H1 (cell line): ENCODE data around the gene CRABP2. TPM values are rescaled to one million over a fixed set of nuclear protein-coding genes. Genes with fewer than 3 reads are reported as not detected.
A peak's percentile ranks its signal among the peaks of the same experiment; 100 is the strongest.

ENCODE experiments used
- CTCF ChIA-PET: fragments of 300-600 bp; sonication (Branson Sonifier 250); formaldehyde crosslinking; loops from one replicate; lab custom pipeline; 2021; ENCODE audit not compliant: partially characterized antibody; lab: Charles Lee
- POLR2A ChIA-PET: fragments of 300-600 bp; sonication (Branson Sonifier 250); formaldehyde crosslinking; loops from one replicate; lab custom pipeline; 2021; ENCODE audit warnings: inconsistent platforms; ENCODE audit not compliant: partially characterized antibody; lab: Charles Lee
- DNase-seq, 2 experiments: peaks; one replicate each; pipeline versions ENCODE4 v3.0.0 to v3.0.0-alpha.2; 2010 to 2022; ENCODE audit warnings: low spot score in 2 of 2, low read depth in 1 of 2, mixed read lengths in 1 of 2
- FAIRE-seq: peaks from 2 replicates; lab custom pipeline; 2011; peaks lifted over from hg19 to GRCh38; lab: Jason Lieb, UNC
- H2AFZ ChIP-seq: 2 replicates; pipeline ENCODE4 v1.8.1; 2012; ENCODE audit warnings: low read length, inconsistent platforms
- H2AK5ac ChIP-seq: 2 replicates; pipeline ENCODE4 v1.6.1; 2013; ENCODE audit warnings: low read depth, low read length
- H2BK120ac ChIP-seq: replicated peaks from 2 replicates; pipeline ENCODE3; 2013; ENCODE audit warnings: low read depth, low read length, inconsistent platforms
- H2BK12ac ChIP-seq: 2 replicates; pipeline ENCODE4 v1.6.1; 2013; ENCODE audit warnings: low read depth, low read length
- H2BK15ac ChIP-seq: 2 replicates; pipeline ENCODE4 v1.6.1; 2013; ENCODE audit warnings: low read length
- H2BK20ac ChIP-seq: 2 replicates; pipeline ENCODE4 v1.6.1; 2013; ENCODE audit warnings: low read length
- H2BK5ac ChIP-seq: 2 replicates; pipeline ENCODE4 v1.6.1; 2013; ENCODE audit warnings: low read depth, low read length
- H3K14ac ChIP-seq: 2 replicates; pipeline ENCODE4 v1.6.1; 2013; ENCODE audit warnings: inconsistent platforms; ENCODE audit not compliant: insufficient read length
- H3K18ac ChIP-seq: 2 replicates; pipeline ENCODE4 v1.6.1; 2013; ENCODE audit warnings: low read length; ENCODE audit errors: extremely low read depth
- H3K23ac ChIP-seq: 2 replicates; pipeline ENCODE4 v1.6.1; 2013; ENCODE audit warnings: inconsistent platforms; ENCODE audit not compliant: insufficient read length
- H3K23me2 ChIP-seq: 2 replicates; pipeline ENCODE4 v1.6.1; 2013; ENCODE audit warnings: low read depth, low read length
- H3K27ac ChIP-seq: 2 replicates; pipeline ENCODE4 v1.6.1; 2011; ENCODE audit warnings: low read depth, low read length, inconsistent platforms
- H3K27me3 ChIP-seq, 4 experiments: replicated peaks in 1 of 4; 1 replicate in 1 of 4; 2 replicates in 3 of 4; pipeline versions ENCODE4 v1.6.1 to v1.8.1; 2011 to 2013; ENCODE audit warnings: low read length in 3 of 4, mild to moderate bottlenecking in 3 of 4, inconsistent platforms in 2 of 4, mixed read lengths in 2 of 4, moderate library complexity in 1 of 4; ENCODE audit not compliant: control insufficient read depth in 3 of 4, insufficient read depth in 3 of 4; ENCODE audit errors: extremely low read depth in 1 of 4
- H3K36me3 ChIP-seq, 4 experiments: 2 replicates each; pipeline versions ENCODE4 v1.6.1 to v1.8.1; 2011 to 2013; ENCODE audit warnings: mild to moderate bottlenecking in 4 of 4, low read length in 3 of 4, moderate library complexity in 2 of 4, control low read depth in 1 of 4, inconsistent platforms in 1 of 4; ENCODE audit not compliant: insufficient read depth in 4 of 4, control insufficient read depth in 2 of 4
- H3K4ac ChIP-seq: replicated peaks from 2 replicates; pipeline ENCODE3; 2013; ENCODE audit warnings: low read length, low read depth, mixed read lengths, inconsistent platforms; ENCODE audit not compliant: insufficient read length
- H3K4me1 ChIP-seq, 4 experiments: replicated peaks in 1 of 4; 1 replicate in 1 of 4; 2 replicates in 3 of 4; pipeline versions ENCODE4 v1.6.1 to v1.8.1; 2011 to 2013; ENCODE audit warnings: low read length in 3 of 4, inconsistent platforms in 2 of 4, mixed read lengths in 1 of 4; ENCODE audit not compliant: insufficient read depth in 4 of 4, control insufficient read depth in 3 of 4
- H3K4me2 ChIP-seq, 2 experiments: 2 replicates each; pipeline versions ENCODE4 v1.6.1 to v1.8.1; 2011 to 2013; ENCODE audit warnings: low read depth in 2 of 2, low read length in 2 of 2, control low read depth in 1 of 2, inconsistent platforms in 1 of 2, mild to moderate bottlenecking in 1 of 2; ENCODE audit not compliant: insufficient read depth in 1 of 2
- H3K4me3 ChIP-seq, 4 experiments: fragments of 200-600, 300-600 bp in 1 of 4; sonication (generic), shearing (Covaris generic), sonication (Bioruptor Twin) in 1 of 4; 2 replicates each; pipeline versions ENCODE4 v1.5.1 to v1.8.1; 2011 to 2016; ENCODE audit warnings: low read length in 4 of 4, low read depth in 3 of 4, control low read depth in 2 of 4, inconsistent platforms in 2 of 4, mild to moderate bottlenecking in 2 of 4, mixed read lengths in 1 of 4, moderate library complexity in 1 of 4; ENCODE audit not compliant: insufficient read depth in 2 of 4; ENCODE audit errors: extremely low read depth in 1 of 4
- H3K56ac ChIP-seq: replicated peaks from 2 replicates; pipeline ENCODE3; 2013; ENCODE audit warnings: low read depth, mild to moderate bottlenecking, mixed read lengths, low read length, inconsistent platforms; ENCODE audit not compliant: insufficient read length
- H3K79me1 ChIP-seq: 2 replicates; pipeline ENCODE4 v1.6.1; 2013; ENCODE audit warnings: low read depth, low read length, control low read depth
- H3K79me2 ChIP-seq, 2 experiments: 2 replicates each; pipeline versions ENCODE4 v1.6.1 to v1.8.1; 2012 to 2013; ENCODE audit warnings: low read length in 2 of 2, mild to moderate bottlenecking in 2 of 2, inconsistent platforms in 1 of 2; ENCODE audit not compliant: insufficient read depth in 2 of 2, control insufficient read depth in 1 of 2
- H3K9ac ChIP-seq, 4 experiments: replicated peaks in 1 of 4; 1 replicate in 1 of 4; 2 replicates in 3 of 4; pipeline versions ENCODE4 v1.6.1 to v1.8.1; 2011 to 2013; ENCODE audit warnings: low read depth in 3 of 4, low read length in 3 of 4, control low read depth in 2 of 4, mild to moderate bottlenecking in 2 of 4, moderate library complexity in 2 of 4, inconsistent platforms in 1 of 4; ENCODE audit errors: extremely low read depth in 1 of 4
- H3K9me3 ChIP-seq, 2 experiments: 2 replicates each; pipeline versions ENCODE4 v1.6.1 to v1.8.1; 2012 to 2013; ENCODE audit warnings: mild to moderate bottlenecking in 2 of 2, moderate library complexity in 2 of 2, control low read depth in 1 of 2, inconsistent platforms in 1 of 2, low read depth in 1 of 2, low read length in 1 of 2, mixed read lengths in 1 of 2; ENCODE audit not compliant: insufficient read depth in 2 of 2
- H4K20me1 ChIP-seq, 2 experiments: replicated peaks in 1 of 2; 2 replicates each; pipeline versions ENCODE3 to v1.8.1; 2011 to 2013; ENCODE audit warnings: inconsistent platforms in 2 of 2, low read length in 2 of 2, mild to moderate bottlenecking in 1 of 2; ENCODE audit not compliant: insufficient read depth in 2 of 2, control insufficient read depth in 1 of 2
- H4K5ac ChIP-seq: 2 replicates; pipeline ENCODE4 v1.6.1; 2013; ENCODE audit warnings: low read length, low read depth, mixed read lengths, inconsistent platforms; ENCODE audit not compliant: insufficient read length
- H4K8ac ChIP-seq: 2 replicates; pipeline ENCODE4 v1.8.0; 2013; ENCODE audit warnings: mild to moderate bottlenecking, moderate library complexity, low read length, inconsistent platforms; ENCODE audit not compliant: insufficient read depth; ENCODE audit errors: extremely low read depth
- H4K91ac ChIP-seq: replicated peaks from 2 replicates; pipeline ENCODE3; 2013; ENCODE audit warnings: low read length, mixed read lengths, inconsistent platforms; ENCODE audit not compliant: insufficient read length
- BRCA1 ChIP-seq: IDR thresholded peaks from 2 replicates; pipeline ENCODE4 v1.6.1; 2012; ENCODE audit warnings: low read depth, low read length, improper control_type of control experiment
- CBX8 ChIP-seq: fragments of 300-800, 300-1000 bp; sonication (generic); IDR thresholded peaks from 2 replicates; pipeline ENCODE4 v1.7.1; 2016; ENCODE audit warnings: low read depth, low read length, borderline replicate concordance
- CEBPB ChIP-seq: IDR thresholded peaks from 2 replicates; pipeline ENCODE4 v1.6.1; 2012; ENCODE audit warnings: low read depth, low read length
- FOSL1 ChIP-seq: IDR thresholded peaks from 2 replicates; pipeline ENCODE4 v1.6.1; 2011; ENCODE audit warnings: mild to moderate bottlenecking, low read depth, low read length, moderate library complexity; ENCODE audit not compliant: insufficient read depth
- PHF8 ChIP-seq: fragments of 200-600 bp; sonication (generic); conservative IDR thresholded peaks from 2 replicates; pipeline ENCODE4 v1.7.1; 2012; ENCODE audit warnings: low read depth, mild to moderate bottlenecking, inconsistent platforms, low read length, moderate library complexity
- POLR2AphosphoS5 ChIP-seq: IDR thresholded peaks from 2 replicates; pipeline ENCODE4 v1.6.1; 2011; ENCODE audit warnings: low read depth, low read length
- RAD21 ChIP-seq, 2 experiments: IDR thresholded peaks in 1 of 2; conservative IDR thresholded peaks in 1 of 2; 2 replicates each; pipeline ENCODE4 v1.6.1; 2011; ENCODE audit warnings: low read depth in 2 of 2, low read length in 2 of 2, improper control_type of control experiment in 1 of 2, inconsistent platforms in 1 of 2, mild to moderate bottlenecking in 1 of 2, moderate library complexity in 1 of 2
- SIX5 ChIP-seq: IDR thresholded peaks from 2 replicates; pipeline ENCODE4 v1.6.1; 2011; ENCODE audit warnings: mild to moderate bottlenecking, low read depth, low read length
- SRF ChIP-seq: IDR thresholded peaks from 2 replicates; pipeline ENCODE4 v1.6.1; 2011; ENCODE audit warnings: mild to moderate bottlenecking, low read depth, low read length, moderate library complexity
- TAF1 ChIP-seq: IDR thresholded peaks from 2 replicates; pipeline ENCODE4 v1.6.1; 2011; ENCODE audit warnings: mild to moderate bottlenecking, low read depth, low read length
- TEAD4 ChIP-seq: IDR thresholded peaks from 2 replicates; pipeline ENCODE4 v1.6.1; 2012; ENCODE audit warnings: low read depth, low read length, inconsistent platforms, mixed read lengths
- WGBS, 2 experiments: shearing (Covaris generic) in 1 of 2; methylation state at CpG; one replicate each; pipeline versions ENCODE4 v1.1.6 to v1.1.7; 2013 to 2015; ENCODE audit warnings: low lambda C conversion rate in 2 of 2, mixed read lengths in 2 of 2, inconsistent platforms in 1 of 2, low coverage in 1 of 2, missing lambda C conversion rate in 1 of 2; ENCODE audit not compliant: insufficient replicate concordance in 2 of 2, insufficient coverage in 1 of 2, insufficient read length in 1 of 2; ENCODE audit errors: extremely low coverage in 1 of 2, missing lambda C conversion rate in 1 of 2; 5-methylcytosine and 5-hydroxymethylcytosine counted together
- polyA plus RNA-seq, 7 experiments: library from polyadenylated mRNA; depleted of rRNA in 3 of 7; stranded (reverse) in 5 of 7; unstranded in 2 of 7; fragments of >200 nt in 5 of 7; fragments of 200-250 nt in 2 of 7; gene quantifications; 1 replicate in 5 of 7; 2 replicates in 1 of 7; 4 replicates in 1 of 7; pipeline versions ENCODE4 v1.2.1 to v1.2.3, GENCODE V29; 2011 to 2013; ENCODE audit warnings: missing spikeins in 2 of 7, mixed read lengths in 2 of 7
- total RNA-seq: library from RNA; stranded (reverse); fragmentation: NEBNext Ultra II Directional; extraction: Animal tissue kit (Norgen Biotek cat#: 25700); gene quantifications from 2 replicates; pipeline ENCODE4 v1.2.1, GENCODE V29; 2021

Gene CRABP2
- total and polyA plus RNA-seq, 2 of the 8 experiments (the other 6 are each of a cell fraction or from before 2014, with no cell fraction given): 69.2 to 119 TPM

GRCh38 chr1:156749419-156750118, 44.2 kb upstream of the CRABP2 start:
- peaks cover 0 to 5% of the 10 kb centered on the region in 2 experiments for H4K20me1 ChIP-seq
- no peak for TF ChIP-seq FOSL1
- no peak for TF ChIP-seq CEBPB
- no peak for TF ChIP-seq CBX8
- TF ChIP-seq SIX5: no peak
- TF ChIP-seq RAD21 (IDR thresholded peaks at IDR 0.05 in 1 of 2, conservative IDR thresholded peaks at IDR 0.05 in 1 of 2; ENCODE audit: low read depth in 2 of 2, low read length in 2 of 2): no peak
- no peak for TF ChIP-seq TAF1
- no peak for TF ChIP-seq TEAD4
- TF ChIP-seq POLR2AphosphoS5: no peak
- TF ChIP-seq SRF: no peak
- no peak for TF ChIP-seq BRCA1
- no peak for TF ChIP-seq PHF8

More at GRCh38 chr1:156749419-156750118, 44.2 kb upstream of the CRABP2 start:
- no peak overlapping the region for H4K8ac ChIP-seq
- H2BK12ac ChIP-seq: 0 out of 2 replicates have a peak overlapping the region, but pooled peaks have one; percentile 19
- H2BK20ac ChIP-seq: no peak overlapping the region
- peaks cover 35 to 54% (median 37%) of the 10 kb centered on the region in 4 experiments for H3K4me1 ChIP-seq
- peak overlapping the region; percentile 49; the same call in 1 of the 2 replicates for H2BK15ac ChIP-seq
- no peak overlapping the region for H3K14ac ChIP-seq
- H2AFZ ChIP-seq: no peak overlapping the region
- 78% methylated on average over 8 of the region's 8 CpGs; no CpG with 5 or more reads in 1 of the 2 experiments for WGBS, 2 experiments
- no peak overlapping the region for H3K4ac ChIP-seq
- H3K79me1 ChIP-seq: peaks cover 20% of the 10 kb centered on the region
- peaks cover 30 to 70% of the 10 kb centered on the region in 2 experiments for H3K79me2 ChIP-seq
- no peak overlapping the region for H3K18ac ChIP-seq
- no peak overlapping the region for H4K5ac ChIP-seq
- peak overlapping the region; percentile 53; the same call in 1 of the 2 replicates for H2BK5ac ChIP-seq
- peak overlapping the region; percentile 19; the same call in 1 of the 2 replicates for H2AK5ac ChIP-seq
- H2BK120ac ChIP-seq: no peak overlapping the region
- ChIA-PET POLR2A (interaction anchor here (1.1 to 5.1 kb wide), 6 partner anchors 8 to 73 kb away, joined by 4 to 41 read pairs (median 14); partner anchors contain the start of genes ISG20L2, METTL25B, MRPL24 and NES), CTCF (interaction anchor here (0.8 to 1.1 kb wide), 2 partner anchors 22 to 58 kb away, joined by 3 read pairs; no protein-coding TSS in a partner anchor)
- peaks cover 0 to 7% (median 2%) of the 10 kb centered on the region in 4 experiments; a peak in 1 of 8 replicates for H3K36me3 ChIP-seq
- DNase-seq: no peak
- H3K23ac ChIP-seq: no peak overlapping the region
- peak overlapping the region; percentile 75 to 100 (median 84); a peak in 7 of 8 replicates for H3K4me3 ChIP-seq
- peaks cover 12% of the 10 kb centered on the region for H3K23me2 ChIP-seq
- no peak overlapping the region for H3K56ac ChIP-seq
- H3K9me3 ChIP-seq: no peaks in the 10 kb centered on the region
- no peak for FAIRE-seq
- 0 out of 2 replicates have a peak overlapping the region, but pooled peaks have one; percentile 60 for H3K27ac ChIP-seq
- H3K9ac ChIP-seq: peak overlapping the region in 1 of 4 experiments; percentile 52; a peak in 2 of 7 replicates
- no peak overlapping the region for H4K91ac ChIP-seq
- H3K4me2 ChIP-seq: peak overlapping the region; percentile 91 to 99
- no peaks in the 10 kb centered on the region for H3K27me3 ChIP-seq
